NCI-H2029 (cell line): ENCODE results near the gene ACSM2B.
"Not testable (repeated sequence)": the region's sequence is repeated elsewhere in the genome, so short reads cannot be mapped to it uniquely, and the experiment has no call there.

Experiments
- DNase-seq: peaks from one replicate; lab custom pipeline; 2025; lab: John Stamatoyannopoulos, UW

The ACSM2B gene

GRCh38 chr16:20595068-20595467 is 18.9 kb upstream of the ACSM2B start:
- not testable (repeated sequence) for DNase-seq

- DNase-seq = not testable (repeated sequence)
These were observed 16.6 kb upstream of the ACSM2B start for GRCh38 chr16:20592780-20593179.

- not testable (repeated sequence) for DNase-seq
These were observed 13.3 kb upstream of the ACSM2B start for GRCh38 chr16:20589486-20589885.

- not testable (repeated sequence) for DNase-seq
These were observed 11.5 kb upstream of the ACSM2B start for GRCh38 chr16:20587645-20588074.

GRCh38 chr16:20586716-20587115 is 10.5 kb upstream of the ACSM2B start:
- not testable (repeated sequence) for DNase-seq

- not testable (repeated sequence) for DNase-seq
These were observed 9.9 kb upstream of the ACSM2B start for GRCh38 chr16:20586112-20586511.

- DNase-seq = not testable (repeated sequence)
These were observed 4.5 kb upstream of the ACSM2B start for GRCh38 chr16:20580487-20581259.

- DNase-seq = not testable (repeated sequence)
These were observed 1.9 kb upstream of the ACSM2B start for GRCh38 chr16:20578091-20578490.

- DNase-seq = not testable (repeated sequence)
These were observed 7.0 kb downstream of the ACSM2B start for GRCh38 chr16:20569117-20569651.

- DNase-seq = no peak
These were observed 7.8 kb downstream of the ACSM2B start for GRCh38 chr16:20568404-20568803.

- no peak for DNase-seq
These were observed 9.3 kb downstream of the ACSM2B start for GRCh38 chr16:20566864-20567263.

- DNase-seq = not testable (repeated sequence)
These were observed 10.8 kb downstream of the ACSM2B start for GRCh38 chr16:20565334-20565733.

GRCh38 chr16:20564218-20564617 is 11.9 kb downstream of the ACSM2B start:
- not testable (repeated sequence) for DNase-seq

- DNase-seq = not testable (repeated sequence)
These were observed 20.5 kb downstream of the ACSM2B start for GRCh38 chr16:20555628-20556027.

- DNase-seq = not testable (repeated sequence)
These were observed 21.5 kb downstream of the ACSM2B start for GRCh38 chr16:20554689-20555088.

GRCh38 chr16:20553493-20553892 is 22.7 kb downstream of the ACSM2B start:
- DNase-seq = not testable (repeated sequence)

- not testable (repeated sequence) for DNase-seq
These were observed 29.2 kb downstream of the ACSM2B start for GRCh38 chr16:20546951-20547350.

- not testable (repeated sequence) for DNase-seq
These were observed 29.8 kb downstream of the ACSM2B start for GRCh38 chr16:20546278-20546853.

- not testable (repeated sequence) for DNase-seq
These were observed 35.4 kb downstream of the ACSM2B start for GRCh38 chr16:20540603-20541316.

GRCh38 chr16:20538687-20539086 is 37.5 kb downstream of the ACSM2B start:
- no peak for DNase-seq

- DNase-seq = no peak
These were observed 38.0 kb downstream of the ACSM2B start for GRCh38 chr16:20538181-20538580.

GRCh38 chr16:20536669-20537068 is 39.5 kb downstream of the ACSM2B start:
- not testable (repeated sequence) for DNase-seq
